H1 (cell line): ENCODE data around the gene INAFM2. TPM values are rescaled to one million over a fixed set of nuclear protein-coding genes. Genes with fewer than 3 reads are reported as not detected.

Experiments used
- BCL11A ChIP-seq, 2 experiments: IDR thresholded peaks; one replicate each; pipeline ENCODE4 v1.6.1; 2011; ENCODE audit warnings: low read depth in 2 of 2, low read length in 2 of 2, mild to moderate bottlenecking in 2 of 2
- GTF2F1 ChIP-seq: IDR thresholded peaks from 2 replicates; pipeline ENCODE4 v1.6.1; 2012; ENCODE audit warnings: low read depth, low read length, improper control_type of control experiment, borderline replicate concordance
- RBBP5 ChIP-seq: IDR thresholded peaks from 2 replicates; pipeline ENCODE4 v1.7.1; 2012; ENCODE audit warnings: low read depth, mild to moderate bottlenecking, inconsistent platforms, low read length, moderate library complexity, borderline replicate concordance
- RXRA ChIP-seq: IDR thresholded peaks from 2 replicates; pipeline ENCODE4 v1.6.1; 2011; ENCODE audit warnings: low read depth, mild to moderate bottlenecking, low read length, moderate library complexity; ENCODE audit not compliant: insufficient read depth
- TCF12 ChIP-seq: IDR thresholded peaks from 2 replicates; pipeline ENCODE4 v1.6.1; 2011; ENCODE audit warnings: low read depth, mild to moderate bottlenecking, low read length
- polyA plus RNA-seq, 7 experiments: library from polyadenylated mRNA; depleted of rRNA in 3 of 7; stranded (reverse) in 5 of 7; unstranded in 2 of 7; fragments of >200 nt in 5 of 7; fragments of 200-250 nt in 2 of 7; gene quantifications; 1 replicate in 5 of 7; 2 replicates in 1 of 7; 4 replicates in 1 of 7; pipeline versions ENCODE4 v1.2.1 to v1.2.3, GENCODE V29; 2011 to 2013; ENCODE audit warnings: missing spikeins in 2 of 7, mixed read lengths in 2 of 7
- total RNA-seq: library from RNA; stranded (reverse); fragmentation: NEBNext Ultra II Directional; extraction: Animal tissue kit (Norgen Biotek cat#: 25700); gene quantifications from 2 replicates; pipeline ENCODE4 v1.2.1, GENCODE V29; 2021
- TF ChIP-seq, protein P1 (sequence below): IDR thresholded peaks from 2 replicates; pipeline ENCODE4 v1.6.1; 2012; ENCODE audit warnings: inconsistent platforms

Gene INAFM2
- total and polyA plus RNA-seq, 2 of the 8 experiments (the other 6 are each of a cell fraction or from before 2014, with no cell fraction given), result 15.3 to 35.1 TPM

DNA sequence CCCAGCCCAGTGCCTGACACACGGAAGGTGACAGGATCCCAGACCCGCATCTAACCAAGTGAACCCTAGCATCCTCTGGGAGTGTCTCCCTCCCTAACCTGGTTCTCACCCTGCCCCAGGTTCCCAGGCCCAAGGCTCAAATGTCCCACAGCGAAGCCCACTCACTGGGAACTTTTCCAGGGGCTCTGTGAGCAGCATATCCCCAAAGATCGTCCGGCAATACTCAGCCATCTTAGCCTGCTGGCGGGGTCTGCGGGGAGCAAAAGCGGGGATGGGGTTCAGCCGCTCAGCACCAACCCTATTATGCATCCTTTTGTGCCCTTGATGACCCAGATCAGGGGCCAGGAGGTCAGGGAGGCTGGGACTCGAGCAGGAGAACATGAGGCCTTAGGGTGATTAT, 26.1 kb upstream of the INAFM2 start (continued):
- no peak for TF ChIP-seq BCL11A (IDR thresholded peaks at IDR 0.05; ENCODE audit: low read depth in 2 of 2, low read length in 2 of 2)
- no peak for TF ChIP-seq RBBP5
- TF ChIP-seq GTF2F1, result no peak
- TF ChIP-seq, protein P1, sequence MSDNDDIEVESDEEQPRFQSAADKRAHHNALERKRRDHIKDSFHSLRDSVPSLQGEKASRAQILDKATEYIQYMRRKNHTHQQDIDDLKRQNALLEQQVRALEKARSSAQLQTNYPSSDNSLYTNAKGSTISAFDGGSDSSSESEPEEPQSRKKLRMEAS, result no peak
- TF ChIP-seq TCF12, result no peak
- no peak for TF ChIP-seq RXRA
